HG03039 (cell line): ENCODE results near the gene MBNL2.
A peak's percentile ranks its signal among the peaks of the same experiment; 100 is the strongest.

Source experiments
- ATAC-seq: cut with Tn5 transposase; IDR thresholded peaks from one replicate; pipeline ENCODE4 v1.9.1; 2021; ENCODE audit warnings: mild to moderate bottlenecking, moderate library complexity; ENCODE audit not compliant: unreplicated experiment

MBNL2 gene

DNA sequence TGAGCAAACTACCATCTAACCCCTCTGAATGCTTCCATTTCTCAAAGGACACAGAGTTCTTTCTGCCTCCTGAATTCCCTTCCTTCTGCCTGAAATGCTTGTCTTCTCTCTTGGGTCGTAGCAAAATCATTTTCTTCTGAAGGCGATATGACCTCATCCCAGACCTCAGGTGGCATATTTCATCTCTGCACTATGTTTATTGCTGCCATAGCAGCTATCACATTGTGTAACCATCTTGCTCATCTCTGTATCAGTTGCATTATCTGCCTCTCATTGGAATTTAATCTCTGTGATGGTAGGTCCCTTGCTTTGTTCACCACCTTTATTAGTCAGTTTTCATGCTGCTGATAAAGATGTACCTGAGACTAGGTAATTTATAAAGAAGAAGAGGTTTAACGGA, 179.3 kb downstream of the MBNL2 start:
- no peak for ATAC-seq

DNA sequence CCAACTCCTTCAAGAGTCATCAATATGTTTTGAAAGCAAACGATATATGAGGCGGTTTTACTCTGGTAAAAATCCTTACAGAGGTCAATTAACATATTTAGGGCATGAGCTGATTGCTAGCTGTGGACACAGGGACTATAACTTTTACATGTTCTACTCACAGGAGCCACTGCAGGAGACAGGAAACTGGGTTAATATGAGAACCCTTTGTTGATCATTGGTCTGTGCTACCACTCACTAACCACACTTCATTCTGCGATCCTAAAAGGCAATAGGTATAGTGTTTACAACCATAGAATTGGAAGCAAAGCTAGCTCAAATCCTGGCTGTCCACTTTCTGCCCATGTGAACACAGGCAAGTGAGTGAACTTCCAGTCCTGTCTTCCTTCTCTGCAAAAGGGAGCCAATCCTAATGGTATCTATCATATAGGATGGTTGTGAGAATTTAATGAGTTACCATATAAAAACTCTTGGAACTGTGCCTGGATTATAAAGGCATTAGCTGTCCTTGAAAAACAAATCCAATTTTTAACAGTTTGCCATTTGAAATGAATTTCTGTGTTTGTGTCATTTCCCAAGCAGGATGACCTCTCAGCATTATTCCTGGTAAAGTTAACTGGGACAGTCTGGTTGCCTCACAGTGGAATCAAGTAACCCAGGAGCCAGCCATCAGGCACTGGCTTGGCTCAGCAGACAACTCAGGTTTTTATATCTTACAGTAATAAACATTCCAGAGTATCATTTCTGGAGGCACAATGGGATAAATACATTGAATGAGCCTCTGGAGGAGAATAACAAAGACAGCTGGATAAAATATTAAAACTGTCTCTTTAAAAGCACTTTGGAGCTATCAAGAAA, 182.0 kb downstream of the MBNL2 start:
- no peak for ATAC-seq

DNA sequence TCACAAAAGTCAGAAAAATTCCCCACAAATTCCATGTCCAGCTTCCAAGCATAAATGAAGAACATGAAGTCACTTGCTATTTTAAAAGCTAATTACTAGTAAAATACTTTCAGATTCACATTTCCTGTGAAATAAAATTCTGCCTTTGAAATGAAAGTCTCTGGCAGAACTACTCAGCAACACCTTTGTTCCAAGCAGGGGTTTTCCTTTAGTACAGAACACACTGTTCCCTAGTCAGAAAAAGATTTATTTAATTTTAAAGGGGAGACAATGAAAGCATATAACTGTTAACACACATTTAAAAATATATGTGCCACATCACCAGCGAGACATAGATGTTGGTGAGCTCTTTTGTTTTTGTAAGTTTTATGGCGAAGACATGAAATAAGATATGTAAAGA, 185.4 kb downstream of the MBNL2 start:
- no peak for ATAC-seq

DNA sequence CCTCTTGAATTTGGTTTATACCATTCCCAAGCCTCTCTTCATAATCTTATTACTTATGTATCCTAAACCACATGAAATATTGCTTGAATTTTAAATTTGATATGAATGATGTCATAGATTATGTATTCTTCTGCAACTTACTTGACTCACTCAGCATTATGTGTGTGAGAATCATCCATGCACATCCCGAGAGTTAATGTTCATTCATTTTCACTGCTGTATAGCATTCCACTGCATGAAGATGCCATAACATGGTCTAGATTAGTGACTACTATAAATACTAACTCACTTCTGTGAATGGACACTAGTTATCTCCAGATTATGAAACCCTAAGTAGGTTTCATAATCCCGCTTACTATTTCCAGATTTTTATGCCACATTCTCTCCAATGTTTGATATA, 186.8 kb downstream of the MBNL2 start:
- ATAC-seq: no peak

DNA sequence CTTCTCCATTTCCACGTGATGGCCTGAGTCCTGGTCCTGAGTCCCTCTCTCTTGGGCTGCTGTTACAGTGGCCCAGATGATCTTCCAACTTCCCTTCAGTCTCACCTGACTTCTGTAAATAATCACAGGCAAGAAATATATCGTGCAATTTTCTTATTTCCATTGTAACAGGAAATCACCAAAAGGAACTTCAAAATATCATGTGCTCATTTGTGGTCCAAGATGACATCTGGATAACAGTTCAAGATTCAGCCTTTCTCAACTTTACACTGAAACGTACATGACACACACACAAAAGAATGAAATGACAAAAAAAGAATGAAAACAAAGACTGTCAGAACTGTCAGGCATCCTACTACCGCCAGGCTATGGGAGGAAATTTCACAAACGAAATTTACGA, 189.9 kb downstream of the MBNL2 start:
- no peak for ATAC-seq

DNA sequence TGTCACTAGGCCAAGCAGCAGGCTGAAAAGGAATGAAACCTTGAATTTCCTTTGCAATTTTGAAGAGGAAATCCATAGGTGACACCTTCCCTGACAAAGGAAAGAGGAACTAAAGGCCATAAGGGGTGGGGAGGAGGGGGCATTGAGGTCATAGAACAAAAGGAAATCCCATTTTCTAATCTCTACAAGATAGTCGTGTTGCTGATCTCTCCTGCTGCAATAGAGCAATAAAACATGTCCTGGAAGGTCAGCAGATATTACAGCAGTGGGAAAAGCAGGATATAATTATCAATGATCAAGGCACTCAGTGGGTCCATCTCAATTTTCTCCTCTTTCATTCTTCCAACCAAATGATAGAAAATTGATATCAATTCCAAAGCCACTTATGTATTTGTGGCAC, 191.6 kb downstream of the MBNL2 start:
- no peak for ATAC-seq

DNA sequence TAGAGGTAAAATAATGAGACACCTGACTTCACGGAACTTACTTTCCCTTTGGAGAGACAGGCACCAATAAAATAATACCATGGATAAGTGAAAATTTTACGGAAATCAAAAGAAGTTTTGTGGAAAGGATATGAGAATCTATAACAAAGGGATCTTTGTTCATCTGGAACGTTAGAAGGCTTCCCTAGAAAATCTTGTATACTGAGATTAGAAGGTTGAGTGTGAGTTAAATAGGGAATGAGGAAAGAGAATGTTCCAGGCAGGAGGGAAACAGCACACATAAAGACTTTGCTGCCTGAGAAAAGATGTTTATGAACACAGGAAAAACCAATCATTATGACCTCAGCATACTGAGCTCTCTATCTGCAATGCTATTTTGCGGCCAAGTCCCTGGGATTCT, 192.3 kb downstream of the MBNL2 start:
- ATAC-seq: no peak

DNA sequence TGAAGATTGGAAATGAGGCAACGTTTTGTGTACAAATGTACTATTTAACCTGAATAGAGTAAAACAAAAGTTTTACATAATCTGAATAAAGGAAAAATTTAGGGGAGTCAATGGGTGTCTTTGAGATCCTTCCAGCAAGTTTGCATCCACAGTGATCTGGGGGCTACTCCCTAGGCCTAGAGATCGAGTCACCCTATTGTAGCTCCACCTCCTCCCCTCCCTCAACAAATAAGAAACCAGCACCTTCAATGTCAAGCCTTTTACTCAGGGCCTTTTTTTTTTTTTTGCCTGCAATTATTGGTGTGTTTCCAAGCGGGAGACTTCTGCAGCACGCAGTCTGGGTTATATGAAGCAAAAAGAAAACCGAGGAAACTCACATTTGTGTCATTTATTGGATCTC, 195.6 kb downstream of the MBNL2 start:
- ATAC-seq: no peak

DNA sequence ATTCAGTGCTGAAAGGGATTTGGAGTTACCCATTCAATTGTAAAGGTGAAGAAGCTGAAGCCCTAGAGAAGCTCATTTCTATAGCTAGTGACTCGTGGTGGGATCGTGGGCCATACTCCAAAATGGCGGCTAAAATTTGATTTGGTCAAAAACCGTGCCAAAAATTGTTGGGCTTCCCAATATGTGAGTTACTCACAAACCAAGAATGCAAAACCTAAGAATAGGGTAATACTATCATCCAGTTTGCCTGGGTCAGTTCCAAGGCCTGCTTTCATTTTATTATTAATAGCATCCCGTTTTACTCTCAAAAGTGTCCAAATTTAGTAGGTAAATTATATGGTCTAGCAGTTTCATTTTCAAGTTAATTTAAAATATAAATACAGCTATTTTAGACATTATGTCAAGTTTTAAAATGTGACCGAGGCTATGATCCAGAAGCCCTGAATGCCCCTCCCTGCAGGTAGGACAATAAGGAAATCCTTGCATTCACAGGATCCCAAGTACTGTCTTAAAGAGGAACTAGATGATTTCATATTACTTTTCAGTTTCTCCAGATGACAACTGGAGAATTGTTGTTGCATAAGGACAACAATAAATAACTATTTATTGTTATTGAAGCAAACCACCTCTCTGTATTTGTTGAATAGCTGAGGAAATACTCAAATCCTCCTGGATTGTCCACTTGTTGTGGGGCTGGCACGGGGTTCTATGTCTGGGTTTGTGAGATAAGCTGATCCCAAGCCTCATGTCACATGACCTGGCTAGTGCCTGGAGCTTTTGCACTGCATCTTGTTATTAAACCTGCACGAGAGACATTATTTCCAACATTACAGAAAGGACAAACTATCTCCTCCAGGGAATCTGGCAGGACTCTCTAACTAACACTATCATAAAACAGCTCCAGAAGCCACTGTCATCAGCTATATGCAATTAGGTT, 200.3 kb downstream of the MBNL2 start:
- ATAC-seq: no peak

DNA sequence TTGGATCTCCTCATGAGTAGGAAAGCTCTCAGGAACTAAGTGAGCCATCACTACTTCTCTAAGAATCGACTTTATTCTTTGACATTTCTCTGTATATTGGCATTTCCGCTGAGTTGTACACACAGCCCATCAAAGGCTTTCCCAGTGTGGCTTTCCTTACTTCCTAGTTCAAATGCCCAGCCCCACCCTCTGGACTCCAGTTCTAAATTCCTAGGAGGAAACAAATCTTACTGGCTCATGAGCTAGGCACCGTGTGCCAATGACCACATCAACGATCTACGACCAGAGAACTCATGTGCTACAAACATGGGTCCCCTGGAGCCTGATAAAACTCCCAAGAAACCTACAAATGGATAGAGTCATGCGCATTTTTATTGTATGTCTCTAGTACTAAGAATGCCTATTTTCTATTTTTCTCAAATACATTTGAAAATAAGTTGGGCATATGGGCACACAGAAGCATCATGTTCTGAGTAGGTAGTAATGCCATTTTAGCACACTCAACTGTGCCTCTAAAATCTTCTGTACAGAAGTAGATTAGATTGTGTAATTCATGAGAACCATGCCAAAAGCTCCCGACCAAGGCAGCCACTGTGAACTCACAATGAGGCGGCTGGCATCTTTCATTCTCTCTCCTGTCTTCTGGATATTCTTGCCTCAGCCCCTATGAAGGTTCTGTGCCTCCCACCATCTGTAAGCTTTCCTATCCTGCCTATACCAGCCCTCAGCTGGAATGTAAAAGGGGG, 201.3 kb downstream of the MBNL2 start:
- no peak for ATAC-seq

DNA sequence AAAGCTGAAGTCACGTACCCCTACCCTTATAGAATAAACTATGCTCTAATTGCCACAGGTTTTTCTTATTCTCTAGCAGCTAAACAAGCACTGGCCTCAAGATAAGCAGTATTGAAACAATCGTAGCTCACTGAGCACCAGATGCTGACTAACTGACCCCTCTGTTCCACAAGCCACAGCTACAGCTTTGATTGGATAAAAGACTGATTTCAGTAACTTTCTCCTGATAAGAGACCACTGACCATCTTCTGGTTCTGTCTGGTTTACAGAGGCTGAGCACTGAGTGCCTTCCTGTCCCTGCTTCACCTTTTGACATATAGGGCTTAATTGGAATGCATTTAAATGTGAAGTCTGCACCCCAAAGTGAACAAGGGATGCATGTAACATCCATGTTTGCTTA, 203.5 kb downstream of the MBNL2 start:
- ATAC-seq: no peak

DNA sequence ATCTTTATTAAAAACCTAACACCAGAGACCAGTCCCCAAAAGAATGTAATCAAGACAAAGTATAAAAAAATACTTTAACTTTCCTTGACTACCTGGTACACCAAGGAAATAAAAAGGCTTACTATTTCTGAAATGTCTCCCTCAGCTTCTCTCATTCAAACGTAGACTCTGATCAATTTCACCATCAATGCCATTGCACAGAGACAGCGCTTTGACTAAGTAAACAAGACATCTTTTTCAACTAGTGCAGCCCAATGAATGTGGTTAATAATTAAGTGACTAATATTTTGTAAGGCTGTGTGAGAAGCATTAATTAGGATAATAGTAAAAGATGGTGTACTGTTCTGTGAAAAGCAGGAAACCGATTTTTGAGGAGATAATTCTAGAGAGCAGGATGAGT, 204.6 kb downstream of the MBNL2 start:
- no peak for ATAC-seq

DNA sequence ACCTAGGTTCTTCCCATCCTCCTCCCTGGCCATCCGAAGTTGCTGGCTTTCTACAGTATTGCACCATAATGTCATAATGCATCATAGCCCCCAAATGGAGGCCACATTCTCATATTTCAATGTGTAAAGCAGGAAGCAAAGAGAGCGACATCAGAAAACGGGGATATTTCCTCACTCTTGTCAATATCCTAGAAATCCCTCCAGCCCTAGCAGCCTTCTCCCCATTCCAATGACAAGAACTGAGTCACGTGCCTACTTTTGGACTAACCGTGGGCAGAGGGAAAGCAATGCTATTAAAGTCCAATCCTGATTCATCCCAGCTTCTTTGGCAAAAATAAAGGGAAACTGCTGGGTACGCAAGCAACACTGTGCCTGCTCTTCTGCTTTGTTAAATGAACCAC, 207.5 kb downstream of the MBNL2 start:
- ATAC-seq: no peak

DNA sequence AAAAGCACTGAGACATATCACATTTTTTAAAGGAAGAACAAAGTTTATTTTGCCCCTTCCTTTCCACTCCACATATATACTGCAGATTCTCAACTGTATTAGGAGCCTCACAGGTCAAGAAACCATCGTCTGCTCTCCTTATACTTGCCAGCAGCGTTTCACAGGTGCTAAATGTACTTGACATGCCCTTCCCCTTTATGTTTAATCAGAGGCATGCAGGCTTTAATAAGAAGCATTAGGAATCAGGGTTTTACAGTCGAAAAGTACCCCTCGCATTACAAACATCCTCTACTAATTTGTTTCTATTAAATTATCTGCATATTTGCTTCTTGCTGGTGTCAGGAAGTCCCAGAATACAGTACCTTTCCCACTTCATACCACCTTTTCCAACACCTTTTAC, 208.2 kb downstream of the MBNL2 start:
- no peak for ATAC-seq

DNA sequence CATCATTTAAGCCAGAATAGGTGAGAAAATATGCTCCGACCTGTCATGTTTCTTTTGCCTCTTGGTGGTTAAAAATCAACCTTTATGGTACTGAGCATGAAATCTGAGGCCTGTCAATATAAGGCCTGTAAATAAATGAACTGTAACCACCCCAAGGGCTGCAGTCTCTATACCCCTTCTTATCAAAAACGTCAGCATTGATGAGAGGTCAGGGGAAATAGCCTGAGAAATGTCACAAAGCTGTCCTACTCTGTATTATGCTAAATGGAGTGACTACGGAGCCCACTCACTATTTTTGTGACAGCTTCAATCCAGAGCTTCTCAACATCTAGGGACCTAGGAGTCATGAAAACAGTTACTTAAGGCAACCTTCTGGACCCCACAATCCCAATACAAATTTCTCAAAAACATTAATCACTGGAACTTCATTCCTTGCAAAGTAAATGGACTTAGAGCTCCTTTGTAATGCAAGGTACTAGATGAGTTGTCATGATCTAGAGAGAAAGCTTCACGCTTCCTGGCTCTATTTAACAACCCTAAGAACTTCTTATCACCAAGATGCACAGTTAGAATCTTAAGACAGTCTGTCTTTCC, 209.1 kb downstream of the MBNL2 start:
- ATAC-seq: no peak

DNA sequence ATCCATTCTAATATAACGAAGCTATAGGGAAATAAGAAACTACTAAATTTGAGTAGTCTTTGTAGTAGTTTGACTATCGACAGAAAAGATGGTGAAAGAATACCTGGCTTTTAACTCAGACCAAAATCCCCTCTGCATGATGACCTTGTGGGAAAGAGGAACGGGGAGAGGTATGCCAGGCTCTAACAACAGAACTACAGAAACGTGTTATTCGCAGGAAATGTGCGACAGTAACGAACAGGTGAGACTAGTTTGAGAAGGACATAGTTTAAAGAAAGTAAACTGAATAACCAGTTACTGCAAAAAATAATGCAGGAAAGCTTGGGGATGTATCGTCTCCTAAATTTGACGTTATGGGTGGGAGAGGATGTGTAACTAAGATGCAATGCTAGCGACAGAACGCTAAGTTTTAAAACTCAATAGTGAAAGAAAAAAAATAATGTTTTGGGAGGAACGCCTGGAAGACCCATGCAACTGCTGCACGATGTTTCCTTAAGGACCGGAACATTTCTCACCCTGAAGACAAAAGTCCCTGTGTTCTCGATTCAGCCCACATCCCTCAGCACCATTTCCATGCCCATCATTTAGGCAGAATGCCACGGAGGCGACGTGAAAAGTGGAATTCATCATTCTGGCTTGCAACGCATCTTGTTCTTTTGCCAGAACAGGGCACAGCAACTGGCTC, 210.2 kb downstream of the MBNL2 start:
- ATAC-seq: no peak

DNA sequence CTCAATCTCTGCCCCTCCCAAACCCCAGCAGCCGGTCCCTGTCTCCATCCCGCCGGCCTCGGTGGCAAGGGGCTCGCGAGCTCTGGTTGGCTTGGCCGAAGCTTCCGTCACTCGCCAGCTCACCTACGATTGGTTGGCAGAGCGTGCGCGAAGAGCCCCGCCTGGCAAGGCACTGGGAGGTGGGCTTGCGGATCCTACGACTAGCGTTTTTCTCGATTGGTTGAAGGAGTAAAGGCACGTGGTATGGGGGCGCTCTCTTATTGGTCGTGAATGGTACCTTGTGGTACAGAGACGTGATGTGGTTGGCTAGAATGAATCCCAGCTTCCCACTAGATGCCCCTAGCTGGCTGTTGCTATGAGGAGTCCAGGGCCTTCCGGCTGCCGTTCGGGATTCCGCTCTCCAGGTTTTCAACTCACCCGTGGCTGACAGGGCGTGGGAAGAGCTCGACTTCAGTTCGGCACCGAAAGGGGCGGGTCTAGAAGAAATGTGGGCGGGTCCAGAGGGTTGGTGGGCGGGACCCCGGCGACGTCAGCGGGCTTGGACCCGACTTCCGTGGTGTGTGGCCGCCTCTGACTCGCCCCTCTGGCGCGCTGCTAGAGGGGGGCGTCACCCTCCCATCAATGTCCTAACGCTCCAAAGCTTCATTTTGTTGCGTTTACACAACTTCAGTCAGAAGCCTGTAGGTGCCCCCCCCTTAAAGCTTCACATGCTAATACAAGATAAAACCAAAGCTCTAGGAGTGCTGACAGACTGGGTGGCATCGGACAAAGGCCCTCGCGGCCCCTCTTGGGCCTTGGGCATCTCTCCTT, 211.0 kb downstream of the MBNL2 start:
- ATAC-seq: peak; percentile 72

DNA sequence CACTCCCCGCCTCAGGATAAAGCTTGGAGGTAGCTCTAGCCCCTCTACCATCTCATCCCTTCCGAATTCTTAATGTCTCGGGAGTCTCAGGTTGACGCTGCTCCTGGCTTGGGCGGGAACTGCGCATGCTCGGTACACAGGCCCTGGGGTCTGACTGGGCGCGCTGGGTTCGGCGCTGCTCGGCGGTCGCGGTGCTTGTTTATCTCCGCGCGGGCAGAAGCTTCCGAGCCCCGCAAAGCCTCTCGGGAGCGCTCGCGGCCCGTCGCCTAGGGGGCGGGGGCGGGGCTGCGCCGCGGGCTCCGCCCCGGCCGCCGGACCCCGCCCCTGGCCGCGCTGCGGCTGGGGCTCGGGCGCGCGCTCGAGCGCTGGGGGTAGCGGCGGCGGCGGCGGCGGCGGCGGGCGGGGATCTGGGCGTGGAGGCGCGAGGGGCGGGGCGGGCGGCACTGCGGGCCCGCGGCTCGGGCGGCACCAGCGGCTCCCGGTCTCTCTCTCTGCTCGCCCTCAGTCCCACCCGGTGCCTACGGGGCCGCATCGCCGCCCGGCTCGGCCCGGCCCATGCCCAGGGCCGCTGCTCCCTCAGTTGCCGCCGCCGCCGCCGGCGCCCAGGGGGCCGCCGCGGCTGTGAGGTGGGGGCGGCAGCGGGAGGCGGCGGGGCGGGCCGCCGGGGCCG, 211.7 kb downstream of the MBNL2 start, which contains the start of gene RAP2A:
RAP2A (plus strand) TSS at position 443 of the 670 bp plus-strand sequence. CDS start 302 bp downstream, outside the sequence.
- peak; percentile 35 for ATAC-seq
